NCI-H82 (cell line): ENCODE measurements around the gene TPM1.

Experiments
- DNase-seq: peaks from one replicate; lab custom pipeline; 2025; lab: John Stamatoyannopoulos, UW

TPM1 gene

GRCh38 chr15:63054985-63055384, 12.4 kb downstream of the TPM1 start:
- DNase-seq: peak; percentile 85

GRCh38 chr15:63056829-63057228, 14.3 kb downstream of the TPM1 start:
- no peak for DNase-seq

- no peak for DNase-seq
Measured at GRCh38 chr15:63057468-63058345, 15.2 kb downstream of the TPM1 start.

GRCh38 chr15:63059075-63059474, 16.5 kb downstream of the TPM1 start:
- DNase-seq: no peak

- no peak for DNase-seq
Measured at GRCh38 chr15:63059573-63060216, 17.1 kb downstream of the TPM1 start.

- DNase-seq: no peak
Measured at GRCh38 chr15:63060699-63061098, 18.2 kb downstream of the TPM1 start.

- no peak for DNase-seq
Measured at GRCh38 chr15:63061975-63062374, 19.4 kb downstream of the TPM1 start.

GRCh38 chr15:63063164-63063756, 20.7 kb downstream of the TPM1 start:
- DNase-seq: no peak

GRCh38 chr15:63063877-63064409, 21.4 kb downstream of the TPM1 start:
- no peak for DNase-seq

- no peak for DNase-seq
Measured at GRCh38 chr15:63065262-63066221, 23.0 kb downstream of the TPM1 start.

- no peak for DNase-seq
Measured at GRCh38 chr15:63066272-63066671, 23.7 kb downstream of the TPM1 start.

GRCh38 chr15:63067306-63067705, 24.8 kb downstream of the TPM1 start:
- no peak for DNase-seq

- DNase-seq: no peak
Measured at GRCh38 chr15:63067976-63068743, 25.6 kb downstream of the TPM1 start.

- no peak for DNase-seq
Measured at GRCh38 chr15:63069616-63070090, 27.1 kb downstream of the TPM1 start.

GRCh38 chr15:63070681-63071129, 28.2 kb downstream of the TPM1 start:
- DNase-seq: no peak

- no peak for DNase-seq
Measured at GRCh38 chr15:63071288-63071909, 28.9 kb downstream of the TPM1 start.

GRCh38 chr15:63072023-63072650, 29.6 kb downstream of the TPM1 start:
- DNase-seq: no peak

GRCh38 chr15:63072809-63073277, 30.3 kb downstream of the TPM1 start:
- no peak for DNase-seq

GRCh38 chr15:63073497-63074172, 31.1 kb downstream of the TPM1 start:
- no peak for DNase-seq
